ENCODE measurements around the gene SGCA. TPM values are rescaled to one million over a fixed set of nuclear protein-coding genes. Genes with fewer than 3 reads are reported as not detected.

Gene SGCA
- total RNA-seq, 1 donor from 2014 or later = 23.5 TPM

GRCh38 chr17:50207792-50208567, 42.2 kb downstream of the SGCA start:
- DNase-seq (ENCODE audit: low spot score) = no peak

DNA sequence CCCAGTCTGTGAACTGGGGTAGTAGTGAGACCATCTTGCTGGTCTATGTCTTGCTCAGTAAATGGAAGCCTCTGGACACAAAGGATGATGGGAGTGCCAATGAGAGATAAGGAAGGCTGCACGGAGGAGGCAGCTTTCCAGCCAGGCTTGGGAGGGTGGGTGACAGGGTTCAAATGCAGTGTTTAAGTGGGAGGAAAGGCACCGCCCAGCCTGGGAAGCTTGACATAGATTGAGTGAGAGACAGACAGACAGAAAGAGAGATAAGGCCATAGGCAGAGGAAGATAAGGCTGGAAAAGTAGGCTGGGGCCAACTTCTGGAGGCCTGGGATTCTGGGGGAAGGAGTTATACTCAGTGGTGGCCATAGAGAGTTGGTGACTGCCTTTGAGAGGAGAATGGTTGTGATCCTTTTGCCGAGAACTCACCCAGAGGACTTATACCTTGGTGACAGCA, 42.8 kb downstream of the SGCA start:
- no peak for DNase-seq (ENCODE audit: low spot score)

- no peak for DNase-seq (ENCODE audit: low spot score)
Observed at GRCh38 chr17:50209133-50209471, 43.3 kb downstream of the SGCA start.

GRCh38 chr17:50209472-50210239, 43.9 kb downstream of the SGCA start:
- DNase-seq (ENCODE audit: low spot score) = peak; percentile 88

DNA sequence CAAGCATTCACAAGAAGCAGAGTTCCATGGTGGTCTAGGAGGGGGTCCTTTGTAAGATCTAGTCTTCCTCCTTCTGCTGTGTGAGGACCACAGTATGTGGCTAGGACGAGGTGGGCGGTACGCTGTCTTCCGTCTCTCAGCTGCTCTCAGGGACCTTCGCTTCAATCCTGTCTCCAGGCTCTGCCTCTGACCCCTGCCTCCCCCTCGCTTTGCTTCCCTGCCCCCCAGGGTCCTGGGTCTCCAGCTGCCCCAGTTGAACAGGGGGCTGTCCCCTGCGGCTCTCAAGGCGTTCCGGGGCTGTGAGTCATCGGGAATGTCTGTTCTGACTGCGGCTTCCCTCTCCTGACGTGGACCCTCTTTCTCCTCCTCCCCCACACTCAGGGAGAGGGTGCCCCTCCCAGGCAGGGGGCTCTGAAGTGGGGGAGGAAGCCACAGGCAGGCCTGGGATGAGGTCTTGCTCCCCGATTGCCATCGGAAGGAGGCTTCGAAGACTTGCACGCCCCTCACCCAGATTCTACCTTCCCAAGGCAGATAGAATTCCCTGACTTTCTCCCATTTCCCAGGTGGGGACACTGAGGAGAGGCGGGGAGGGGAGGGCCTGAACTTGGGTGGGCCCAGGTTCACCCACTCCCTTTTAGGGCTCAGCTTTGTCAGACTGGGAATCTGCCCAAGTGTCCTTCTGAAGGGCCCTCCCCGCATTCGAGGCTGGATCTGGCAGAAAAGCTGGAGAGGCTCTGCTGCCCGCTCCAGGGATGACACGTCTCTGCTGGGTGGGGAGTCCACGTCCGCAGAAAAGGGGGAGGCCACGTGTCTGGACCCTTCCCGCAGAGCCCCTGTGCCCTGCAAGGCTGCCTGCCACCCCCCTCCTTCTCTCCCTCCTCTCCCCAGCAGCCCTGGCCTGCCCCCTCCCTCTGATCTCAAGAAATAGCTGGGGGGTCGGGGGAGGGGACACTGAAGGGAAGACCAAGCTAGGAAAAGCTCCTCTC, 44.7 kb downstream of the SGCA start:
- DNase-seq (ENCODE audit: low spot score) = peak; percentile 69

DNA sequence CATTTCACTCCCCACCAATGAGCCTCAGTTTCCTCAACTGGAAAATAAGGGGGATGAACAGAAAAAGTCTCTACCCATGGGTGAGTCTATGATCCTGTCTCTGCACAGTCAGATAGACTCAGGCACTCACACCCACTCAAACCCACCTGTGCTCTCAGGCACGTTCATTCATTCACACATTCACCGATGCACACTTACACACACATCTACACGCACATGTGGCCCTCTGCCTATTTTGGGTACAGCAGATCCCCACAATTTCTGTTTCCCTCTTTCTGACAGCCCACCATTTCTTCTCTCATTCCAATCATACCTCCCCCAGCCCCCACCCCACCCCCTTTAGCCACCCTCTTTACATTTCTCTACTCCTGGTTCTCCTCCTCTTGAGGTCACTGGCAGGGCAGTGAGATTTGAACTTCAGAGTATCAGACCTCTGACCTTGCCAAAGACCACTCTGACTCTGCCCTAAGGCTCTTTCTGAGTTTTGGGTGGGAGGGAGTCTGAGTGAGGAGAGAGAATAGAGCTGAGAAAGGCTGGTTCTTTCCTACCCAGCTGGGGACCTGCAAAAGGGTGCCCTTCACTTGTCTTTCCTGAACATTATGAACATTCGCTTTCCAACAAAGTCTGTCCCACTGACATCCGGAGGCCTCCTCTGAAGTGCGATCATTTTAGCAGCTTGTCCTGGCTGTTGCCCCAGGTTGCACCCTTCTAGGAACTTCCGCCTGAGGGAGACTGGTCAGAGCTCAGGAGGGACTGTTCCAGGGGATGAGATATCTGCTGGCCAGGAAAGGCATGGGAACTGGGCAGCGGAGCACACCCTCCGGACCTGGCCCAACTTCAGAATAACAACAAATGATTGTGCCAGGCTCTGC, 45.7 kb downstream of the SGCA start:
- no peak for DNase-seq (ENCODE audit: low spot score)

DNA sequence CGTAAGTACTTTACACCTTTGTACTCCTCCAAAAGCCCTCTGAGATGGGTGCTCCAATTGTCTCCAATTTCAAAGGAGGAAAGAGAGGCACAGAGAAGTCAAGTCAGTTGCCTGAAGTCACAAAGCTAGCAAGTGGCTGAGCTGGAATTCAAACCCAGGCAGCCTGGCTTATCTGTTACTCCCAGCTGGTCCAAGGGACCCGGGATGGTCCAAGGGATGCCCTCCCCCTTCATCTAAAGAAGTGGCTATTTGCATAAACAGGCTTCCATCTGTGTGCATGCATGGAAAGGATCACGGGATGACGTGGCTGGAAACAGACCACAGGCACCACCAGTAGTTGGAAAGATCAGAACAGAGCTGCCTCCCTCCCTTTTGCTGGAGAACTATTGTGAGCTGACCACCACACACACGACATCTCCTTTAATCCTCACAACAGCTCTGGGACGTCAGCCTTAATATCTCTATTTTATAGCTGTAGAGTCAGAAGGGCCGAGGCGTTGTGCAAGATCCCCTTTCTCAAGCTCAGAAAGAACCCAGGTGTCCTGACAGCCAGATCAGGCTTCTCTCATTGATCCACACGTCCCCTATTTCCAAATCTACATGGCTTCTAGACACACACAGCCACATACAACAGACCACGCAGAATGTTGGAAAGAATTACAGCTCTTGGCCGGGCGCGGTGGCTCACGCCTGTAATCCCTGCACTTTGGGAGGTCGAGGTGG, 46.5 kb downstream of the SGCA start:
- peak; percentile 60 for DNase-seq (ENCODE audit: low spot score)

- DNase-seq (ENCODE audit: low spot score) = no peak
Observed at GRCh38 chr17:50213026-50214022, 47.5 kb downstream of the SGCA start.

GRCh38 chr17:50214976-50215760, 49.4 kb downstream of the SGCA start:
- DNase-seq (ENCODE audit: low spot score) = peak; percentile 9

DNA sequence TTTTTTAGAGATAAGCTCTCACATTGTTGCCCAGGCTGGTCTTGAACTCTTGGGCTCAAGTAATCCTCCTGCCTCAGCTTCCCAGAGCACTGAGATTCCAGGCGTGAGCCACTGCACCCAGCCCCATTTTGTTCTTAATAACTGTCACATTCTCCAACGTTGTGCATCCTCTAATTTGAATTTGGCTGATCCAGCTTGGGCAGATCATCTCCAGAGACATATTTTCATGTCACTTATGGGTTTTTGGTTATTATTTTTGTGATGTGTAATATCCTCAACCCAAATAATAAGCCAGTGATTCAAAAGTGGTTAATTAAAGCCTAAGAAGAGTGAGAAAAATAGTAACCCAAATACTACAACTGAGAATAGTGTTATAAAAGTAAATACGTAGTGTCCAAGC, 51.8 kb downstream of the SGCA start:
- DNase-seq (ENCODE audit: low spot score) = no peak

- no peak for DNase-seq (ENCODE audit: low spot score)
Observed at GRCh38 chr17:50218071-50218759, 52.4 kb downstream of the SGCA start.

DNA sequence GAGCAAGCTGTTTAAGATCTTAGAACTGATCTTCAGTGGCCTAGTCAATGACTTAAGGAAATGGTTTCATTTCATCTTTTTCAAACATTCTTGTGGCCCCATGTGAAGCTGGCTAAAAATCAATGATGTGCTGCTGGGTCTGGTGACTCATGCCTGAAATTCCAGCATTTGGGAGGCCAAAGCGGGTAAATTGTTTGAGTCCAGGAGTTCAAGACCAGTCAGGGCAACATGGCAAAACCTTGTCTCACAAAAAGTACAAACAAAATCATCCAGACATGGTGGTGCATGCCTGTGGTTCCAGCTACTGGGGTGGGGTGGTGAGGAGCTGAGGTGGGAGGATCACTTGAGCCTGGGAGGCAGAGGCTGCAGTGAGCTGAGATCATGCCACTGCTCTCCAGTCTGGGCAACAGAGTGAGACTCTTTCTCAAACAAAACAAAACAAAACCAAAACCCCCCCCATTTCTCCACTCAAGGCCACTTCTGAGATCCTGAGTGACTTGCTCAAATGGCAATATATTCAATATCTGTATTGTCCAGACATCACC, 53.0 kb downstream of the SGCA start:
- DNase-seq (ENCODE audit: low spot score) = no peak

- no peak for DNase-seq (ENCODE audit: low spot score)
Observed at GRCh38 chr17:50219342-50219741, 53.5 kb downstream of the SGCA start.

DNA sequence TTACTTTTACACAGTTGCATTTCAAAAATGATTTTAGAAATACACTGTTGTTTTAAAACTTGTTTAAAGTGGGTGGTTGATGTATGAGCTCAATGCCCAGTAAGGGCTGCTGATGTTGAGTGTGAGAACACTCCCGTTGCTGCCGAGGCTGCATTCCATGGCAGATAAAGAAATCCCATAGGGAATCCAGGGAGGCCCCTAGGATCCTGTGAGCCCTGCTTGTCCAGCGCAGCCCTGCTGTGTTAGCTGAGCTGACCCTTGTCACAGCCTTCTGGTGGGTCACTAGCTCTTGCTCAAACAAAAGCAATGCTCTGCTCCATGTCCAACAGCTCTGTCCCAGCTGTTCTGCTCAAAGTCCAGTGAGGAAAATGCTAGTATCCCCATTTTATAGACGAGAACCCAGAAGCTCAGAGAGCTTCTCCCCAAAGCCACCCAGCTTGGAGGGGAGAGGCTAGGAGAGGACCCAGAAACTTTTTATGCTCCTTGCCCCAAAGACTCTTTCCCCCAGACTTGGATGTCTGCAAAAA, 54.2 kb downstream of the SGCA start:
- no peak for DNase-seq (ENCODE audit: low spot score)

DNA sequence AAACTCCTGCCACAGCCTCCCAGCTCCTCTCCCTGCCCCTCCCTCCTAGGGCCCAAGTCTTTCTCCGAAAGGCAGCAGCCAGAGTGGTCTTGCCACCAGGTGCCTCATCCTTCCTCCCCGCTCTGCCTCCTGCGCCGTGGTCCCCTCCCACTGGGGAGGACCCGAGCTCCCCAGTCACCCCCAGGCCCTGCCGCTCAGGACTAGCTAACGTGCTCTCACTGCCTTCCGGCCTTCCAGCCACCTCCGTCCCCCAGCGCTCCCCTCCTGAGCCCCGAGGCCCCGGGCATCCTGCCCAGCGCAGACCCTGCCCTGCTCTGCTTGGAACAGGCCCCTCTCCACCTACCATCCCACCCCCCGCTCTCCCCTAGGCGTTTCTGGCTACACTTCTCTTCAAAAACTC, 55.0 kb downstream of the SGCA start:
- DNase-seq (ENCODE audit: low spot score) = no peak

- no peak for DNase-seq (ENCODE audit: low spot score)
Observed at GRCh38 chr17:50221266-50221863, 55.6 kb downstream of the SGCA start.

Measured in mucosa of gallbladder (tissue), 1 donor.